ENCODE measurements around the gene ERC1. TPM values are rescaled to one million over a fixed set of nuclear protein-coding genes. Genes with fewer than 3 reads are reported as not detected.

The ERC1 gene
- total and polyA plus RNA-seq, 9 of the 15 experiments (the other 6 are each of a cell fraction or from before 2014, with no cell fraction given), result 0.74 to 11.8 (median 4.8) TPM

- no peaks in the 10 kb centered on the region; the same call in 1 of the 2 replicates for H3K9me3 ChIP-seq (replicated peaks; ENCODE audit: control insufficient read depth, insufficient read depth, low read depth, low read length)
- CTCF ChIA-PET (ENCODE audit: low intra/inter-chr PET ratio), result no interaction called here
- 95% methylated on average over 6 of the region's 6 CpGs for WGBS (ENCODE audit: insufficient coverage, low coverage, missing lambda C conversion rate)
- H3K9ac ChIP-seq (ENCODE audit: insufficient read depth in 1 of 2, low read depth in 2 of 2, low read length in 2 of 2), result no peak overlapping the region
- intact Hi-C loops (cut with micrococcal nuclease) (no loop called here), in situ Hi-C loops (cut with MboI) (no loop called here)
- TF ChIP-seq PRPF4 (IDR thresholded peaks at IDR 0.05; ENCODE audit: insufficient read depth, low read depth, low read length, poor library complexity, severe bottlenecking) (no peak), HDGF (IDR thresholded peaks at IDR 0.05) (no peak), ESRRA (IDR thresholded peaks at IDR 0.05; ENCODE audit: borderline replicate concordance, low read depth) (no peak), ERF (CRISPR knock-in tag; IDR thresholded peaks at IDR 0.05) (no peak), CBX5 (IDR thresholded peaks at IDR 0.05; ENCODE audit: borderline replicate concordance, low read depth) (no peak), ZNF324 (CRISPR knock-in tag; IDR thresholded peaks at IDR 0.05) (no peak), HES1 (IDR thresholded peaks at IDR 0.05; ENCODE audit: low read depth) (no peak), HOXB6 (CRISPR knock-in tag; IDR thresholded peaks at IDR 0.05; ENCODE audit: borderline replicate concordance) (no peak), ETV5 (CRISPR knock-in tag; IDR thresholded peaks at IDR 0.05; ENCODE audit: low read depth) (no peak), MYBL2 (IDR thresholded peaks at IDR 0.05; ENCODE audit: low read depth) (no peak), MYBL2 (CRISPR knock-in tag; IDR thresholded peaks at IDR 0.05; ENCODE audit: borderline replicate concordance) (no peak), E2F4 (CRISPR knock-in tag; IDR thresholded peaks at IDR 0.05; ENCODE audit: low read depth) (no peak), PHB (CRISPR knock-in tag; IDR thresholded peaks at IDR 0.05) (no peak), IFI16 (CRISPR knock-in tag; IDR thresholded peaks at IDR 0.05) (no peak), ZNF507 (tag; conservative IDR thresholded peaks at IDR 0.05) (no peak), ZNF124 (CRISPR knock-in tag; IDR thresholded peaks at IDR 0.05) (no peak), PTTG1 (tag; IDR thresholded peaks at IDR 0.05; ENCODE audit: low read depth) (no peak)
- POLR2A ChIA-PET, result no interaction called here
- DNase-seq (ENCODE audit: extremely low read depth in 1 of 4, low spot score in 3 of 4), result no peak
- no peaks in the 10 kb centered on the region for H4K20me1 ChIP-seq (replicated peaks; ENCODE audit: control insufficient read depth, insufficient read depth, low read length)
- no peaks in the 10 kb centered on the region for H3K36me3 ChIP-seq (ENCODE audit: control insufficient read depth, insufficient read depth, low read length)
- no peak for FAIRE-seq
- ATAC-seq, result no peak
- no peaks in the 10 kb centered on the region for H3K79me2 ChIP-seq (ENCODE audit: control insufficient read depth, insufficient read depth, low read length)
- no peaks in the 10 kb centered on the region for H3K27me3 ChIP-seq (ENCODE audit: control insufficient read depth in 2 of 2, insufficient read depth in 2 of 2, low read length in 2 of 2)
- no peak overlapping the region for H3K4me3 ChIP-seq
- H2AFZ ChIP-seq (ENCODE audit: low read depth, low read length), result no peak overlapping the region
- BruUV-seq (replicated peaks), result no TSS peak
- H3K4me2 ChIP-seq (ENCODE audit: insufficient read depth, low read length), result no peak overlapping the region
- H3K4me1 ChIP-seq (replicated peaks in 1 of 2; ENCODE audit: control insufficient read depth in 2 of 2, insufficient read depth in 2 of 2, low read length in 2 of 2), result peaks cover 0 to 16% of the 10 kb centered on the region in 2 experiments; a peak in 3 of 5 replicates
- H3K27ac ChIP-seq (ENCODE audit: extremely low read depth, low read depth, low read length), result no peak overlapping the region
- no peaks in the 10 kb centered on the region for H3K9me1 ChIP-seq (ENCODE audit: control insufficient read depth, insufficient read depth, low read length)
Measured at GRCh38 chr12:1464925-1465324, 473.9 kb downstream of the ERC1 start.

All from K562 (cell line).